Body of pancreas (tissue), 4 donors: ENCODE results near the gene LIPC. TPM values are rescaled to one million over a fixed set of nuclear protein-coding genes. Genes with fewer than 3 reads are reported as not detected.

Experiments
- ATAC-seq: fragments of 150-250 bp; one replicate; pipeline ENCODE4 v1.9.1; 2016
- DNase-seq, 4 donors: peaks; one replicate each; pipeline ENCODE4 v3.0.0-alpha.2; 2019
- H3K27ac ChIP-seq, 4 donors: fragments of 200-600 bp; sonication (generic); 1 replicate in 3 of 4; 2 replicates in 1 of 4; pipeline versions ENCODE4 v1.5.1 to v1.6.1; 2016 to 2019; ENCODE audit warnings: mild to moderate bottlenecking in 1 of 4, mixed read lengths in 1 of 4, moderate library complexity in 1 of 4
- H3K27me3 ChIP-seq, 2 donors: fragments of 200-600 bp; sonication (generic); one replicate each; pipeline ENCODE4 v1.6.0; 2016; ENCODE audit warnings: mild to moderate bottlenecking in 1 of 2
- H3K36me3 ChIP-seq, 2 donors: fragments of 200-600 bp; sonication (generic); replicated peaks in 1 of 2; 2 replicates each; pipeline ENCODE4 v1.5.1; 2016; ENCODE audit warnings: low read depth in 2 of 2; ENCODE audit not compliant: insufficient read depth in 1 of 2
- H3K4me1 ChIP-seq: fragments of 200-600 bp; sonication (generic); one replicate; pipeline ENCODE4 v1.6.0; 2016
- H3K4me3 ChIP-seq, 2 donors: fragments of 200-600 bp; sonication (generic); 1 replicate in 1 of 2; 2 replicates in 1 of 2; pipeline ENCODE4 v1.5.1; 2016 to 2019
- H3K9me3 ChIP-seq, 3 donors: fragments of 200-600 bp; sonication (generic); 1 replicate in 2 of 3; 2 replicates in 1 of 3; pipeline ENCODE4 v1.5.1; 2016
- POLR2A ChIP-seq, 3 donors: fragments of 450-650 bp; IDR thresholded peaks; one replicate each; pipeline ENCODE4 v1.6.1; 2016; ENCODE audit warnings: antibody characterized with exemption in 3 of 3, mild to moderate bottlenecking in 2 of 3
- WGBS, 2 donors: methylation state at CpG; one replicate each; pipeline ENCODE4 v1.1.5; 2017; 5-methylcytosine and 5-hydroxymethylcytosine counted together
- intact Hi-C: fragments of 100-400 bp; cut with DNase I; formaldehyde crosslinking; loops from one replicate; pipeline ENCODE4 v1.15.1; 2023
- total RNA-seq, 2 donors: library from RNA; depleted of rRNA; stranded (reverse); fragments of >200 nt; gene quantifications; one replicate each; pipeline ENCODE4 v1.1.0, GENCODE V29; 2016
- TF ChIP-seq, protein P1 (sequence below), 7 experiments: fragments of 450-650 bp in 4 of 7; fragments of 200-600 bp in 3 of 7; sonication (generic) in 3 of 7; IDR thresholded peaks; one replicate each; pipeline ENCODE4 v1.5.1; 2016 to 2019; ENCODE audit warnings: antibody characterized with exemption in 7 of 7

The LIPC gene
- 1 to 10 TPM; 1.6 to 2.3 TPM for total RNA-seq

DNA sequence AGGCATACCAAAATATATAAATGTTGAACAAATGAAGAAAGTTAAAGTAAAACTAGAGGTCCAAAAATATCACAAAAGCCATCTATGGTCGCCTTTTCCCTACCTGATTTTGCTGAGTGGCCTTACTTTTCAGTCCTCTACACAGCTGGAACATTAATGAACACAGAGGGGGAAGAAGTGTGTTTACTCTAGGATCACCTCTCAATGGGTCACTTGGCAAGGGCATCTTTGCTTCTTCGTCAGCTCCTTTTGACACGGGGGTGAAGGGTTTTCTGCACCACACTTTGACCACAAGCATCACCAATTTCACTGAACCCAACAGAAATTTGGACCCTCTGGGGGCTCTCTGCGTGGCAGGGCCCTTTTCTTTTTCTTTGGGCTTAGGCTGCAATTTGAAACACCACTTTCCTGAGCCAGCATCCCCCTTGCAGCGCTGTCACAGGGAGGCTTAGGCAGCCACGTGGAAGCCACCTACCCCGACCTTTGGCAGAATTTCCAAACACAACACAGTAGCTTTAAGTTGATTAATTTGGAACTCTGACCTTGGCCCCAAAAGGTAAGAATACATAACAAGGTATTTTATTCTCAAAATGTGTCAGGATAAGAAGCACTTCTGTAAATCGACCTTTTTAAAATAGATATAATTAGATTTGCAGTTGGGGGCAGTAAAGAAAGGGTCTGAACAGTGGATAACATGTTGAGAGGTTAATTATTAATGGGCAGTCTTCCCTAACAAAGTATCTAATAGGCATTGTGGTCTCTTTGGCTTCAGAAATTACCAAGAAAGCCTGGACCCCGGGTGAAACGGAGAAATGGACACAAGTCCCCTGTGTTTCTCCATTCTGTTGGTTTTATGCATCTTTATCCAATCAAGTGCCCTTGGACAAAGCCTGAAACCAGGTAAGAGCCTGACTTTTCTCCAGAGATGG, at the start of gene LIPC:
LIPC (plus strand) TSS at position 771 of the 929 bp plus-strand sequence; CDS start at position 813, 42 bp downstream.
- no peak within 1 kb of the TSS for H3K4me3 ChIP-seq
- no peaks in the 10 kb centered on the region for H3K9me3 ChIP-seq
- intact Hi-C loops = no loop called here
- 33 to 46% methylated on average over 10 of the region's 10 CpGs for WGBS, 2 donors
- H3K36me3 ChIP-seq = no peaks in the 10 kb centered on the region
- peak within 1 kb of the TSS in 3 of 4 donors; percentile 62 to 76 (median 67) for H3K27ac ChIP-seq
- H3K4me1 ChIP-seq = peaks cover 38% of the 10 kb centered on the region
- TF ChIP-seq, protein P1, sequence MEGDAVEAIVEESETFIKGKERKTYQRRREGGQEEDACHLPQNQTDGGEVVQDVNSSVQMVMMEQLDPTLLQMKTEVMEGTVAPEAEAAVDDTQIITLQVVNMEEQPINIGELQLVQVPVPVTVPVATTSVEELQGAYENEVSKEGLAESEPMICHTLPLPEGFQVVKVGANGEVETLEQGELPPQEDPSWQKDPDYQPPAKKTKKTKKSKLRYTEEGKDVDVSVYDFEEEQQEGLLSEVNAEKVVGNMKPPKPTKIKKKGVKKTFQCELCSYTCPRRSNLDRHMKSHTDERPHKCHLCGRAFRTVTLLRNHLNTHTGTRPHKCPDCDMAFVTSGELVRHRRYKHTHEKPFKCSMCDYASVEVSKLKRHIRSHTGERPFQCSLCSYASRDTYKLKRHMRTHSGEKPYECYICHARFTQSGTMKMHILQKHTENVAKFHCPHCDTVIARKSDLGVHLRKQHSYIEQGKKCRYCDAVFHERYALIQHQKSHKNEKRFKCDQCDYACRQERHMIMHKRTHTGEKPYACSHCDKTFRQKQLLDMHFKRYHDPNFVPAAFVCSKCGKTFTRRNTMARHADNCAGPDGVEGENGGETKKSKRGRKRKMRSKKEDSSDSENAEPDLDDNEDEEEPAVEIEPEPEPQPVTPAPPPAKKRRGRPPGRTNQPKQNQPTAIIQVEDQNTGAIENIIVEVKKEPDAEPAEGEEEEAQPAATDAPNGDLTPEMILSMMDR (IDR thresholded peaks at IDR 0.05) = no peak
- no peak for TF ChIP-seq POLR2A (IDR thresholded peaks at IDR 0.05)
- DNase-seq (no peak), ATAC-seq (no peak)
- no peaks in the 10 kb centered on the region for H3K27me3 ChIP-seq

DNA sequence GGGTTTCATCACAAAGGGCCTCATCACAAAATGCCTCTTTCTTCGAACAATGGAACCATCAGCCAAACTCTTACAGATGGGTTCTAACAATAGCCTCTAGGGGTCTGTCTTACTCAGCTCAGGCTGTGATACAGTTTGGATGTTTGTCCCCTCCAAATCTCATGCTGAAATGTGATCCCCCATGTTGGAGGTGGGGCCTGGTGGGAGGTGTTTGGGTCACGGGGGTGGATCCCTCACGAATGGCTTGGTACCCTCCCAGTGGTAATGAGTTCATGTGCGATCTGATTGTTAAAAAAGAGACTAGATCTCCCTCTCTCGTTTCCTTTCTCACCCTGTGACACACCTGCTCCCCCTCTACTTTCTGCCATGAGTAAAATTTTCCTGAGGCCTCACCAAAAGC, 47.9 kb upstream of the LIPC start:
- H3K36me3 ChIP-seq = no peaks in the 10 kb centered on the region
- H3K4me1 ChIP-seq = no peaks in the 10 kb centered on the region
- TF ChIP-seq, protein P1 (IDR thresholded peaks at IDR 0.05) = no peak
- TF ChIP-seq POLR2A (IDR thresholded peaks at IDR 0.05) = no peak
- WGBS, 2 donors = 85 to 86% methylated on average over 5 of the region's 5 CpGs
- no peak overlapping the region for H3K4me3 ChIP-seq
- H3K27me3 ChIP-seq = no peaks in the 10 kb centered on the region
- ATAC-seq (no peak), DNase-seq (no peak)
- H3K27ac ChIP-seq = no peak overlapping the region
- intact Hi-C loops = no loop called here
- H3K9me3 ChIP-seq = no peaks in the 10 kb centered on the region

DNA sequence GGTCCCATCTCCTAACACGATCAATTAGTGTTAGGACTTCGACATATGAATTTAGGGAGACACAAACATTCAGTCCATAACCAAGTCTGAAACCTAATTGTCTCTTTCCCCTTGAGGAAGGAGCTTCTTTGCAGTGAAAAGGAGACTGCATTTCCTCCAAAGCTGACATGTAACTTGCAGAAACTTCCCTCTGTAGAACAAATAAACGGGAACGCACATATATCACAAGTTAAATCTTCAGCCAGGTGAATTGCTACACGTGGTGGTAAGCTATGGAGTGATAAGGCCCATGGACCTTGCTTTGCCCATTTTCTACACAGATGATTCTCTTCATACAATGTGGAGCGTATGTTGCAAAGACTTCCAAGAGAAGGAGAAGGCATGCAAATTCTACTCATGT, 47.1 kb upstream of the LIPC start:
- intact Hi-C loops = no loop called here
- 76% methylated on average over 6 of the region's 6 CpGs for WGBS, 2 donors
- Histone ChIP-seq H3K27ac (no peak overlapping the region), H3K4me1 (no peaks in the 10 kb centered on the region), H3K9me3 (no peaks in the 10 kb centered on the region), H3K27me3 (no peaks in the 10 kb centered on the region), H3K36me3 (no peaks in the 10 kb centered on the region), H3K4me3 (no peak overlapping the region)
- ATAC-seq = no peak
- no peak for DNase-seq
- no peak for TF ChIP-seq POLR2A (IDR thresholded peaks at IDR 0.05)
- TF ChIP-seq, protein P1 (IDR thresholded peaks at IDR 0.05) = no peak

DNA sequence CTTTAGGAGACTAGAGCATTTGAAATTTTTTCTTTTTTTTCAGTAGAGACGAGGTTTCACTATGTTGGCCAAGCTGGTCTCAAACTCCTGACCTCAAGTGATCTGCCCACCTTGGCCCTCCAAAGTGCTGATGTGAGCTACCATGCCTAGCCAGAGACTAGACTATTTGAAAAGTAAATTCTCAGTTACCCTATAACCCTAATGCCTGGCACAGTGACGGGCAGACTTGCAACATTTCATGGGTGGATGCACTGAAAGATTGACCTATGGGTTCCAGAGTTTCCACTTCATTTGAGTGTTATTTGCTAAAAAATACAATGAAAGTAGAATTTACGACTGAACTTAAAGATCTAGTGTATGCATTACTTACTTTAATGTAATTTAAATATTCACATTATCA, 45.7 kb upstream of the LIPC start:
- WGBS, 2 donors = 79 to 82% methylated on average over 3 of the region's 3 CpGs

More for the DNA sequence above, 45.7 kb upstream of the LIPC start:
- Histone ChIP-seq H3K4me3 (no peak overlapping the region), H3K27me3 (no peaks in the 10 kb centered on the region), H3K4me1 (no peaks in the 10 kb centered on the region), H3K9me3 (no peaks in the 10 kb centered on the region), H3K27ac (no peak overlapping the region), H3K36me3 (no peaks in the 10 kb centered on the region)
- DNase-seq (no peak), ATAC-seq (no peak)
- TF ChIP-seq, protein P1 (IDR thresholded peaks at IDR 0.05) = no peak
- no peak for TF ChIP-seq POLR2A (IDR thresholded peaks at IDR 0.05)
- intact Hi-C loops = no loop called here
